Liver (tissue), 3 donors: ENCODE data around the gene PCBP4.

Source experiments
- JUND ChIP-seq, 2 donors: IDR thresholded peaks; 2 replicates each; pipeline ENCODE4 v1.6.1; 2016; ENCODE audit warnings: antibody characterized with exemption in 2 of 2
- RAD21 ChIP-seq, 2 donors: IDR thresholded peaks; 2 replicates each; pipeline ENCODE4 v1.6.1; 2016; ENCODE audit warnings: antibody characterized with exemption in 2 of 2, mild to moderate bottlenecking in 2 of 2
- TAF1 ChIP-seq: conservative IDR thresholded peaks from 2 replicates; pipeline ENCODE4 v1.6.1; 2016; ENCODE audit warnings: antibody characterized with exemption, mild to moderate bottlenecking
- TF ChIP-seq, protein P1 (sequence below): IDR thresholded peaks from 2 replicates; pipeline ENCODE4 v1.6.1; 2016; ENCODE audit warnings: antibody characterized with exemption, mild to moderate bottlenecking
- TF ChIP-seq, protein P2 (sequence below): fragments of 150-350 bp; IDR thresholded peaks from 2 replicates; pipeline ENCODE4 v1.5.1; 2017; ENCODE audit warnings: improper control_type of control experiment, low read depth, low read length; ENCODE audit not compliant: missing input control
- donor health status: healthy.
- donor health status: healthy.

DNA sequence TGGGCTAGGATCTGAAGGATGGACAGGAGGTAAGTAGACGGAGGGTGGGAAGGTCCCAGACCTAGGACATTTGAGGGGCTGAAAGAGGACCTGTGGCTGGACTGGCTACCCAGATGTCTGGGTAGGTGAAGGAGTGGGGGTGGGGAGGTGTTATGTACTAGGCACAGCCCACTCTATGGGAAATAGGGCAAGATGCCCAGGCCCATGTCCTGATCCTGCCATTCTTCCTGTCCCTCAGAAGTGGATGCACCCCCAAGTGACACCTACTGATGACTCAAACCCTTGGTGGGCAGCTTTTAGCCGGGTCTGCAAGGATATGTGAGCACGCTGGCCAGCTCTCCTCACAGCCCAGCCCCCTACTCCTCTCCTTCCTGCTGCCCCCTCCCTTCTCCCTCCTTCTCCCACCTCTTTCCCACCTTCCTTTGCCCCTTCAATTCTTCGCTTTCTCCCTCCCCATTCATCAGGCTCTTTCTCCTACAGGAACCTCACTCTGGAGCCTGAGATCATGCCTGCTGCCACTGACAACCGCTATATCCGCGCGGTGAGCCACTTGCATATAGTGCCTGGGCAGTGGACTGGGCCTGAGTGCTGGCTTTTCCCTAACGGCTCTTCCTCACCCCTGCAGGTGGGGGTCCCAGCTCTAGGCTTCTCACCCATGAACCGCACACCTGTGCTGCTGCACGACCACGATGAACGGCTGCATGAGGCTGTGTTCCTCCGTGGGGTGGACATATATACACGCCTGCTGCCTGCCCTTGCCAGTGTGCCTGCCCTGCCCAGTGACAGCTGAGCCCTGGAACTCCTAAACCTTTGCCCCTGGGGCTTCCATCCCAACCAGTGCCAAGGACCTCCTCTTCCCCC, 21.3 kb upstream of the PCBP4 start:
- TF ChIP-seq TAF1 (no peak), RAD21 (IDR thresholded peaks at IDR 0.05) (no peak), JUND (IDR thresholded peaks at IDR 0.05) (no peak)
- TF ChIP-seq, protein P1, sequence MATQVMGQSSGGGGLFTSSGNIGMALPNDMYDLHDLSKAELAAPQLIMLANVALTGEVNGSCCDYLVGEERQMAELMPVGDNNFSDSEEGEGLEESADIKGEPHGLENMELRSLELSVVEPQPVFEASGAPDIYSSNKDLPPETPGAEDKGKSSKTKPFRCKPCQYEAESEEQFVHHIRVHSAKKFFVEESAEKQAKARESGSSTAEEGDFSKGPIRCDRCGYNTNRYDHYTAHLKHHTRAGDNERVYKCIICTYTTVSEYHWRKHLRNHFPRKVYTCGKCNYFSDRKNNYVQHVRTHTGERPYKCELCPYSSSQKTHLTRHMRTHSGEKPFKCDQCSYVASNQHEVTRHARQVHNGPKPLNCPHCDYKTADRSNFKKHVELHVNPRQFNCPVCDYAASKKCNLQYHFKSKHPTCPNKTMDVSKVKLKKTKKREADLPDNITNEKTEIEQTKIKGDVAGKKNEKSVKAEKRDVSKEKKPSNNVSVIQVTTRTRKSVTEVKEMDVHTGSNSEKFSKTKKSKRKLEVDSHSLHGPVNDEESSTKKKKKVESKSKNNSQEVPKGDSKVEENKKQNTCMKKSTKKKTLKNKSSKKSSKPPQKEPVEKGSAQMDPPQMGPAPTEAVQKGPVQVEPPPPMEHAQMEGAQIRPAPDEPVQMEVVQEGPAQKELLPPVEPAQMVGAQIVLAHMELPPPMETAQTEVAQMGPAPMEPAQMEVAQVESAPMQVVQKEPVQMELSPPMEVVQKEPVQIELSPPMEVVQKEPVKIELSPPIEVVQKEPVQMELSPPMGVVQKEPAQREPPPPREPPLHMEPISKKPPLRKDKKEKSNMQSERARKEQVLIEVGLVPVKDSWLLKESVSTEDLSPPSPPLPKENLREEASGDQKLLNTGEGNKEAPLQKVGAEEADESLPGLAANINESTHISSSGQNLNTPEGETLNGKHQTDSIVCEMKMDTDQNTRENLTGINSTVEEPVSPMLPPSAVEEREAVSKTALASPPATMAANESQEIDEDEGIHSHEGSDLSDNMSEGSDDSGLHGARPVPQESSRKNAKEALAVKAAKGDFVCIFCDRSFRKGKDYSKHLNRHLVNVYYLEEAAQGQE: no peak
- TF ChIP-seq, protein P2, sequence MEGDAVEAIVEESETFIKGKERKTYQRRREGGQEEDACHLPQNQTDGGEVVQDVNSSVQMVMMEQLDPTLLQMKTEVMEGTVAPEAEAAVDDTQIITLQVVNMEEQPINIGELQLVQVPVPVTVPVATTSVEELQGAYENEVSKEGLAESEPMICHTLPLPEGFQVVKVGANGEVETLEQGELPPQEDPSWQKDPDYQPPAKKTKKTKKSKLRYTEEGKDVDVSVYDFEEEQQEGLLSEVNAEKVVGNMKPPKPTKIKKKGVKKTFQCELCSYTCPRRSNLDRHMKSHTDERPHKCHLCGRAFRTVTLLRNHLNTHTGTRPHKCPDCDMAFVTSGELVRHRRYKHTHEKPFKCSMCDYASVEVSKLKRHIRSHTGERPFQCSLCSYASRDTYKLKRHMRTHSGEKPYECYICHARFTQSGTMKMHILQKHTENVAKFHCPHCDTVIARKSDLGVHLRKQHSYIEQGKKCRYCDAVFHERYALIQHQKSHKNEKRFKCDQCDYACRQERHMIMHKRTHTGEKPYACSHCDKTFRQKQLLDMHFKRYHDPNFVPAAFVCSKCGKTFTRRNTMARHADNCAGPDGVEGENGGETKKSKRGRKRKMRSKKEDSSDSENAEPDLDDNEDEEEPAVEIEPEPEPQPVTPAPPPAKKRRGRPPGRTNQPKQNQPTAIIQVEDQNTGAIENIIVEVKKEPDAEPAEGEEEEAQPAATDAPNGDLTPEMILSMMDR: no peak
